HepG2 (cell line): ENCODE results near the gene MT1M. TPM values are rescaled to one million over a fixed set of nuclear protein-coding genes. Genes with fewer than 3 reads are reported as not detected.

Experiments
- ATAC-seq: fragments of 200-7000 bp; cut with Tn5 transposase; 3 replicates; pipeline ENCODE4 v1.9.1; 2020; ENCODE audit warnings: mild to moderate bottlenecking, moderate library complexity
- BruUV-seq: library from RNA; stranded (reverse); fragments of 400-500 nt; replicated peaks from 2 replicates; lab custom pipeline; 2021; lab: Mats Ljungman, UMichigan
- CTCF ChIA-PET: fragments of 300-600 bp; formaldehyde crosslinking; extraction: SDS; loops from one replicate; lab custom pipeline; 2021; ENCODE audit warnings: low total read pairs, inconsistent platforms, low intra/inter-chr PET ratio; lab: Yijun Ruan, JAX
- POLR2A ChIA-PET: fragments of 350-600 bp; sonication (Branson Sonifier 250); formaldehyde crosslinking; loops from one replicate; lab custom pipeline; 2020; ENCODE audit warnings: antibody characterized with exemption, inconsistent platforms; lab: Yijun Ruan, JAX
- DNase-seq: peaks from one replicate; pipeline ENCODE4 v3.0.0-alpha.2; 2015; ENCODE audit warnings: low spot score
- FAIRE-seq: peaks from 3 replicates; lab custom pipeline; 2011; peaks lifted over from hg19 to GRCh38; lab: Jason Lieb, UNC
- H2AFZ ChIP-seq: one replicate; pipeline ENCODE4 v1.6.1; 2011; ENCODE audit warnings: low read length, inconsistent platforms
- H3K27ac ChIP-seq: fragments of 300-600 bp; 3 replicates; pipeline ENCODE4 v1.8.0; 2011; ENCODE audit warnings: mixed run types, mild to moderate bottlenecking, mixed read lengths, low read length, inconsistent platforms; ENCODE audit not compliant: insufficient read depth; ENCODE audit errors: extremely low read length
- H3K27me3 ChIP-seq, 2 experiments: fragments of 200-600 bp in 1 of 2; 2 replicates in 1 of 2; 3 replicates in 1 of 2; pipeline versions ENCODE4 v1.6.0 to v1.8.0; 2011; ENCODE audit warnings: low read length in 2 of 2, mild to moderate bottlenecking in 2 of 2, moderate library complexity in 2 of 2, inconsistent platforms in 1 of 2; ENCODE audit not compliant: insufficient read depth in 2 of 2, control insufficient read depth in 1 of 2
- H3K36me3 ChIP-seq, 2 experiments: fragments of 200-600 bp in 1 of 2; replicated peaks in 1 of 2; 2 replicates in 1 of 2; 3 replicates in 1 of 2; pipeline versions ENCODE4 v1.5.1 to v1.8.0; 2011; ENCODE audit warnings: low read length in 2 of 2, inconsistent platforms in 1 of 2; ENCODE audit not compliant: insufficient read depth in 2 of 2, control insufficient read depth in 1 of 2
- H3K4me1 ChIP-seq: 2 replicates; pipeline ENCODE4 v1.5.1; 2012; ENCODE audit warnings: low read length, inconsistent platforms; ENCODE audit not compliant: insufficient read depth
- H3K4me2 ChIP-seq: 2 replicates; pipeline ENCODE4 v1.6.0; 2011; ENCODE audit warnings: low read depth, low read length, inconsistent platforms
- H3K4me3 ChIP-seq, 3 experiments: fragments of 200-600 bp in 1 of 3; sonication (generic), shearing (Covaris generic) in 1 of 3; replicated peaks in 1 of 3; 2 replicates each; pipeline ENCODE4 v1.5.1; 2011 to 2016; ENCODE audit warnings: low read length in 3 of 3, inconsistent platforms in 2 of 3, low read depth in 2 of 3, mild to moderate bottlenecking in 2 of 3, control low read depth in 1 of 3, mixed read lengths in 1 of 3; ENCODE audit not compliant: insufficient read depth in 1 of 3
- H3K79me2 ChIP-seq: one replicate; pipeline ENCODE4 v1.6.1; 2011; ENCODE audit warnings: low read length, inconsistent platforms; ENCODE audit not compliant: insufficient read depth
- H3K9ac ChIP-seq: 2 replicates; pipeline ENCODE4 v1.6.0; 2011; ENCODE audit warnings: mild to moderate bottlenecking, low read depth, low read length, inconsistent platforms; ENCODE audit not compliant: insufficient read depth
- H3K9me3 ChIP-seq: 2 replicates; pipeline ENCODE4 v1.5.1; 2012; ENCODE audit warnings: mild to moderate bottlenecking, low read length
- H4K20me1 ChIP-seq: 2 replicates; pipeline ENCODE4 v1.6.0; 2011; ENCODE audit warnings: inconsistent platforms, mild to moderate bottlenecking, low read length, moderate library complexity; ENCODE audit not compliant: insufficient read depth
- AHR ChIP-seq: IDR thresholded peaks from 2 replicates; pipeline ENCODE4 v1.6.1; 2018; ENCODE audit warnings: missing genetic modification reagents, missing compliant biosample characterization
- MYC ChIP-seq: sonication (generic); formaldehyde crosslinking; IDR thresholded peaks from 2 replicates; pipeline ENCODE4 v1.9.0; 2021; ENCODE audit warnings: missing genetic modification reagents, borderline replicate concordance
- NCOA2 ChIP-seq: sonication (generic); formaldehyde crosslinking; IDR thresholded peaks from 2 replicates; pipeline ENCODE4 v1.8.0; 2022; ENCODE audit warnings: inconsistent platforms
- NFIB ChIP-seq: sonication (generic); formaldehyde crosslinking; IDR thresholded peaks from 2 replicates; pipeline ENCODE4 v1.9.0; 2021; ENCODE audit warnings: missing genetic modification reagents, mild to moderate bottlenecking, borderline replicate concordance
- SATB2 ChIP-seq: sonication (generic); formaldehyde crosslinking; IDR thresholded peaks from 2 replicates; pipeline ENCODE4 v1.5.0; 2020; ENCODE audit warnings: missing genetic modification reagents
- SP5 ChIP-seq: IDR thresholded peaks from 2 replicates; pipeline ENCODE4 v1.6.1; 2016; ENCODE audit warnings: low read depth, borderline replicate concordance
- ZFP91 ChIP-seq: sonication (generic); formaldehyde crosslinking; IDR thresholded peaks from 2 replicates; pipeline ENCODE4 v1.9.0; 2022; ENCODE audit warnings: missing genetic modification reagents, mild to moderate bottlenecking, borderline replicate concordance
- ZNF24 ChIP-seq: fragments of 450-650 bp; IDR thresholded peaks from 2 replicates; pipeline ENCODE4 v1.6.1; 2017; ENCODE audit warnings: antibody characterized with exemption, mild to moderate bottlenecking
- ZNF446 ChIP-seq: sonication (generic); formaldehyde crosslinking; IDR thresholded peaks from 2 replicates; pipeline ENCODE4 v1.5.0; 2020; ENCODE audit warnings: mild to moderate bottlenecking, missing genetic modification reagents
- ZNF709 ChIP-seq: sonication (generic); formaldehyde crosslinking; IDR thresholded peaks from 2 replicates; pipeline ENCODE4 v1.5.0; 2020; ENCODE audit warnings: mild to moderate bottlenecking, missing genetic modification reagents
- ZNF777 ChIP-seq: sonication (generic); formaldehyde crosslinking; IDR thresholded peaks from 2 replicates; pipeline ENCODE4 v1.4.0; 2020; ENCODE audit warnings: missing genetic modification reagents
- ZSCAN29 ChIP-seq: sonication (generic); formaldehyde crosslinking; conservative IDR thresholded peaks from 2 replicates; pipeline ENCODE4 v1.4.0; 2020; ENCODE audit warnings: mild to moderate bottlenecking, missing genetic modification reagents
- ZSCAN30 ChIP-seq: sonication (generic); formaldehyde crosslinking; IDR thresholded peaks from 2 replicates; pipeline ENCODE4 v1.5.0; 2020; ENCODE audit warnings: mild to moderate bottlenecking, missing genetic modification reagents
- WGBS: methylation state at CpG from one replicate; pipeline ENCODE4 v1.1.6; 2017; ENCODE audit warnings: low lambda C conversion rate; 5-methylcytosine and 5-hydroxymethylcytosine counted together
- in situ Hi-C: cut with HindIII; loops from 2 replicates; pipeline ENCODE4 v1.10.0; 2017; ENCODE audit warnings: low pct_unique_long_range_greater_than_20kb; ENCODE audit not compliant: extremely low pct_ligation_motif_present
- intact Hi-C: fragments of 100-400 bp; cut with micrococcal nuclease; formaldehyde crosslinking; loops from one replicate; pipeline ENCODE4 v1.10.0; 2022; ENCODE audit not compliant: unreplicated experiment
- polyA plus RNA-seq, 8 experiments: library from polyadenylated mRNA; depleted of rRNA in 3 of 8; stranded (reverse) in 7 of 8; unstranded in 1 of 8; fragments of >200 nt; fragmentation: Illumina TruSeq in 4 of 8; extraction: Trizol in 4 of 8; gene quantifications; 2 replicates each; pipeline versions ENCODE4 v1.2.1 to v1.2.3, GENCODE V29; 2011 to 2016; ENCODE audit warnings: low read depth in 4 of 8, missing spikeins in 1 of 8, mixed read lengths in 1 of 8; ENCODE audit not compliant: insufficient read depth in 1 of 8
- total RNA-seq, 5 experiments: library from RNA; depleted of rRNA; stranded (reverse); fragments of >200 nt; fragmentation: Illumina TruSeq; extraction: Trizol; gene quantifications; 2 replicates each; pipeline ENCODE4 v1.2.3, GENCODE V29; 2016; ENCODE audit warnings: low read depth in 1 of 5
- TF ChIP-seq, protein P1 (sequence below): sonication (generic); formaldehyde crosslinking; IDR thresholded peaks from 2 replicates; pipeline ENCODE4 v1.4.0; 2020; ENCODE audit warnings: missing genetic modification reagents
- TF ChIP-seq, protein P2 (sequence below): sonication (generic); formaldehyde crosslinking; IDR thresholded peaks from 2 replicates; pipeline ENCODE4 v1.4.0; 2020; ENCODE audit warnings: missing genetic modification reagents
- TF ChIP-seq, protein P3 (sequence below): sonication (generic); formaldehyde crosslinking; IDR thresholded peaks from 2 replicates; pipeline ENCODE4 v1.9.0; 2021; ENCODE audit warnings: missing genetic modification reagents, borderline replicate concordance

Gene MT1M
- total and polyA plus RNA-seq, 2 of the 13 experiments (the other 11 are each of a cell fraction or from before 2014, with no cell fraction given), result 4.6 TPM; not detected in 1

GRCh38 chr16:56653218-56653617 lies 20.8 kb downstream of the MT1M start:
- Histone ChIP-seq H2AFZ (no peak overlapping the region), H3K9me3 (no peaks in the 10 kb centered on the region), H3K4me2 (no peak overlapping the region), H3K79me2 (no peaks in the 10 kb centered on the region), H4K20me1 (no peaks in the 10 kb centered on the region), H3K27me3 (peaks cover 2 to 26% of the 10 kb centered on the region in 2 experiments; a peak in 3 of 5 replicates), H3K27ac (no peak overlapping the region), H3K4me1 (peaks cover 22% of the 10 kb centered on the region), H3K9ac (no peak overlapping the region), H3K4me3 (no peak overlapping the region), H3K36me3 (no peaks in the 10 kb centered on the region)
- FAIRE-seq (no peak), DNase-seq (no peak), ATAC-seq (no peak)
- intact Hi-C loops (loop anchor here (10.0 kb wide), 1 partner anchor 48 kb away; the partner anchor contains the start of gene MT2A), in situ Hi-C loops (no loop called here)
- WGBS, result 40% methylated on average over 7 of the region's 7 CpGs
- POLR2A ChIA-PET, result no interaction called here
- no TSS peak for BruUV-seq
- no peak for TF ChIP-seq NCOA2
- TF ChIP-seq ZFP91 (CRISPR knock-in tag), result no peak
- TF ChIP-seq ZNF709 (CRISPR knock-in tag), result no peak
- TF ChIP-seq ZSCAN30 (CRISPR knock-in tag), result no peak
- TF ChIP-seq, protein P1, sequence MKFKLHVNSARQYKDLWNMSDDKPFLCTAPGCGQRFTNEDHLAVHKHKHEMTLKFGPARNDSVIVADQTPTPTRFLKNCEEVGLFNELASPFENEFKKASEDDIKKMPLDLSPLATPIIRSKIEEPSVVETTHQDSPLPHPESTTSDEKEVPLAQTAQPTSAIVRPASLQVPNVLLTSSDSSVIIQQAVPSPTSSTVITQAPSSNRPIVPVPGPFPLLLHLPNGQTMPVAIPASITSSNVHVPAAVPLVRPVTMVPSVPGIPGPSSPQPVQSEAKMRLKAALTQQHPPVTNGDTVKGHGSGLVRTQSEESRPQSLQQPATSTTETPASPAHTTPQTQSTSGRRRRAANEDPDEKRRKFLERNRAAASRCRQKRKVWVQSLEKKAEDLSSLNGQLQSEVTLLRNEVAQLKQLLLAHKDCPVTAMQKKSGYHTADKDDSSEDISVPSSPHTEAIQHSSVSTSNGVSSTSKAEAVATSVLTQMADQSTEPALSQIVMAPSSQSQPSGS (CRISPR knock-in tag), result no peak
- no peak for TF ChIP-seq NFIB
- no peak for TF ChIP-seq ZSCAN29 (CRISPR knock-in tag)
- TF ChIP-seq ZNF446 (CRISPR knock-in tag), result no peak
- no peak for TF ChIP-seq SATB2 (CRISPR knock-in tag)
- no peak for TF ChIP-seq ZNF24
- no peak for TF ChIP-seq ZNF777 (CRISPR knock-in tag)
- TF ChIP-seq SP5, result no peak
- no peak for TF ChIP-seq MYC
- TF ChIP-seq, protein P2, sequence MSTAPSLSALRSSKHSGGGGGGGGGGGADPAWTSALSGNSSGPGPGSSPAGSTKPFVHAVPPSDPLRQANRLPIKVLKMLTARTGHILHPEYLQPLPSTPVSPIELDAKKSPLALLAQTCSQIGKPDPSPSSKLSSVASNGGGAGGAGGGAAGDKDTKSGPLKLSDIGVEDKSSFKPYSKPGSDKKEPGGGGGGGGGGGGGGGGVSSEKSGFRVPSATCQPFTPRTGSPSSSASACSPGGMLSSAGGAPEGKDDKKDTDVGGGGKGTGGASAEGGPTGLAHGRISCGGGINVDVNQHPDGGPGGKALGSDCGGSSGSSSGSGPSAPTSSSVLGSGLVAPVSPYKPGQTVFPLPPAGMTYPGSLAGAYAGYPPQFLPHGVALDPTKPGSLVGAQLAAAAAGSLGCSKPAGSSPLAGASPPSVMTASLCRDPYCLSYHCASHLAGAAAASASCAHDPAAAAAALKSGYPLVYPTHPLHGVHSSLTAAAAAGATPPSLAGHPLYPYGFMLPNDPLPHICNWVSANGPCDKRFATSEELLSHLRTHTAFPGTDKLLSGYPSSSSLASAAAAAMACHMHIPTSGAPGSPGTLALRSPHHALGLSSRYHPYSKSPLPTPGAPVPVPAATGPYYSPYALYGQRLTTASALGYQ (CRISPR knock-in tag), result no peak
- TF ChIP-seq, protein P3, sequence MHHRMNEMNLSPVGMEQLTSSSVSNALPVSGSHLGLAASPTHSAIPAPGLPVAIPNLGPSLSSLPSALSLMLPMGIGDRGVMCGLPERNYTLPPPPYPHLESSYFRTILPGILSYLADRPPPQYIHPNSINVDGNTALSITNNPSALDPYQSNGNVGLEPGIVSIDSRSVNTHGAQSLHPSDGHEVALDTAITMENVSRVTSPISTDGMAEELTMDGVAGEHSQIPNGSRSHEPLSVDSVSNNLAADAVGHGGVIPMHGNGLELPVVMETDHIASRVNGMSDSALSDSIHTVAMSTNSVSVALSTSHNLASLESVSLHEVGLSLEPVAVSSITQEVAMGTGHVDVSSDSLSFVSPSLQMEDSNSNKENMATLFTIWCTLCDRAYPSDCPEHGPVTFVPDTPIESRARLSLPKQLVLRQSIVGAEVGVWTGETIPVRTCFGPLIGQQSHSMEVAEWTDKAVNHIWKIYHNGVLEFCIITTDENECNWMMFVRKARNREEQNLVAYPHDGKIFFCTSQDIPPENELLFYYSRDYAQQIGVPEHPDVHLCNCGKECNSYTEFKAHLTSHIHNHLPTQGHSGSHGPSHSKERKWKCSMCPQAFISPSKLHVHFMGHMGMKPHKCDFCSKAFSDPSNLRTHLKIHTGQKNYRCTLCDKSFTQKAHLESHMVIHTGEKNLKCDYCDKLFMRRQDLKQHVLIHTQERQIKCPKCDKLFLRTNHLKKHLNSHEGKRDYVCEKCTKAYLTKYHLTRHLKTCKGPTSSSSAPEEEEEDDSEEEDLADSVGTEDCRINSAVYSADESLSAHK (CRISPR knock-in tag), result no peak
- TF ChIP-seq AHR (CRISPR knock-in tag), result no peak
- CTCF ChIA-PET, result no interaction called here
